ENCODE measurements around the gene ADGRG3. TPM values are rescaled to one million over a fixed set of nuclear protein-coding genes. Genes with fewer than 3 reads are reported as not detected.
A peak's percentile ranks its signal among the peaks of the same experiment; 100 is the strongest.

Gene ADGRG3
- total and polyA plus RNA-seq, 2 of the 13 experiments (the other 11 are each of a cell fraction or from before 2014, with no cell fraction given), result 2.7 to 11.8 TPM

GRCh38 chr16:57734925-57735754 is 67.0 kb downstream of the ADGRG3 start (continued):
- TF ChIP-seq WIZ (CRISPR knock-in tag; IDR thresholded peaks at IDR 0.05) (peak; percentile 84), POGZ (CRISPR knock-in tag; IDR thresholded peaks at IDR 0.05) (peak; percentile 82), POLR2AphosphoS2 (IDR thresholded peaks at IDR 0.05; ENCODE audit: low read depth, low read length) (peak; percentile 47; the same call in 1 of the 2 replicates), MTERF4 (CRISPR knock-in tag; IDR thresholded peaks at IDR 0.05) (no peak), NRL (CRISPR knock-in tag; IDR thresholded peaks at IDR 0.05; ENCODE audit: borderline replicate concordance) (peak; percentile 78), RFX5 (IDR thresholded peaks at IDR 0.05; ENCODE audit: low read depth, low read length) (peak; percentile 66; the same call in 1 of the 2 replicates), SOX5 (CRISPR knock-in tag; IDR thresholded peaks at IDR 0.05; ENCODE audit: borderline replicate concordance) (no peak), THAP9 (CRISPR knock-in tag; IDR thresholded peaks at IDR 0.05; ENCODE audit: borderline replicate concordance) (peak; percentile 99), GTF3A (CRISPR knock-in tag; conservative IDR thresholded peaks at IDR 0.05) (no peak), SALL2 (CRISPR knock-in tag; IDR thresholded peaks at IDR 0.05) (peak; percentile 65; the same call in 1 of the 2 replicates), PHF8 (CRISPR knock-in tag; IDR thresholded peaks at IDR 0.05) (peak; percentile 81), CEBPG (CRISPR knock-in tag; IDR thresholded peaks at IDR 0.05) (peak; percentile 71), MEIS2 (CRISPR knock-in tag; IDR thresholded peaks at IDR 0.05) (0 out of 2 replicates have a peak, but pooled peaks have one; percentile 11), TEAD3 (CRISPR knock-in tag; optimal IDR thresholded peaks at IDR 0.05; ENCODE audit: borderline replicate concordance) (peak; percentile 3), THRA (CRISPR knock-in tag; IDR thresholded peaks at IDR 0.05; ENCODE audit: borderline replicate concordance) (peak; percentile 9; the same call in 1 of the 2 replicates)

All from HepG2 (cell line).